ENCODE results near the gene SEMA4G.

GRCh38 chr10:100983868-100984671 is 14.8 kb downstream of the SEMA4G start:
- TF ChIP-seq EZH2 (IDR thresholded peaks at IDR 0.05; ENCODE audit: borderline replicate concordance, insufficient read depth, low read length, poor library complexity, severe bottlenecking) (no peak), CTCF (IDR thresholded peaks at IDR 0.05; ENCODE audit: poor library complexity, severe bottlenecking) (no peak), POLR2AphosphoS5 (IDR thresholded peaks at IDR 0.05) (no peak), REST (IDR thresholded peaks at IDR 0.05; ENCODE audit: borderline replicate concordance) (no peak), EP300 (conservative IDR thresholded peaks at IDR 0.05; ENCODE audit: poor library complexity, severe bottlenecking) (no peak), TAF1 (IDR thresholded peaks at IDR 0.05; ENCODE audit: low read depth) (no peak), MXI1 (conservative IDR thresholded peaks at IDR 0.05; ENCODE audit: poor library complexity, severe bottlenecking) (no peak)
